Stimulated activated CD8-positive, alpha-beta memory T cell treated with anti-CD3 and anti-CD28 coated beads, Interleukin-12 subunit alpha, Interleukin-12 subunit beta, amount 100 ng/mL, for 4 hours (primary cell): ENCODE data around the gene CCDC91.
"Not testable (repeated sequence)": the region's sequence is repeated elsewhere in the genome, so short reads cannot be mapped to it uniquely, and the experiment has no call there.

ENCODE experiments used
- DNase-seq: peaks from one replicate; pipeline ENCODE4 v3.0.0-alpha.2; 2020; ENCODE audit warnings: low read depth

Gene CCDC91

DNA sequence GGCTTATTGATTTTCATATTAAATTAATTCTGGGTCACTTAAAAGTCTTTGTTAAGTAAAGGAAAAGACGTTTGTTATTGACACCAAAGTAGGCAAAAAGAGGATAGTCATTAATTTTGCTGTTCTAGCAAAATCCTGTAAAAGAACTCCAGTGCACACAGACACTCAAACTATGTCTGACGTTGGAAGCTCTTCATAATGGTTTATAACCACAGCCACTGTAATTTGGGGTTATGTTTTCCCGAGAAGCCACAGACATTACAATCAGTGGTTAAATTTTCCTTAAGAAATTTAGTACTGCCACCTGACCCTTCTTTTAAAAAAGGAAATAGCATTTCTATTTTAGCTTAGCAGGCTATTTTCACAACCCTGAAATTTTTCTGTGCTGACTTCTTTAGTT lies 267.5 kb downstream of the CCDC91 start:
- no peak for DNase-seq

- no peak for DNase-seq
Observed at GRCh38 chr12:28459481-28459880, 269.2 kb downstream of the CCDC91 start.

DNA sequence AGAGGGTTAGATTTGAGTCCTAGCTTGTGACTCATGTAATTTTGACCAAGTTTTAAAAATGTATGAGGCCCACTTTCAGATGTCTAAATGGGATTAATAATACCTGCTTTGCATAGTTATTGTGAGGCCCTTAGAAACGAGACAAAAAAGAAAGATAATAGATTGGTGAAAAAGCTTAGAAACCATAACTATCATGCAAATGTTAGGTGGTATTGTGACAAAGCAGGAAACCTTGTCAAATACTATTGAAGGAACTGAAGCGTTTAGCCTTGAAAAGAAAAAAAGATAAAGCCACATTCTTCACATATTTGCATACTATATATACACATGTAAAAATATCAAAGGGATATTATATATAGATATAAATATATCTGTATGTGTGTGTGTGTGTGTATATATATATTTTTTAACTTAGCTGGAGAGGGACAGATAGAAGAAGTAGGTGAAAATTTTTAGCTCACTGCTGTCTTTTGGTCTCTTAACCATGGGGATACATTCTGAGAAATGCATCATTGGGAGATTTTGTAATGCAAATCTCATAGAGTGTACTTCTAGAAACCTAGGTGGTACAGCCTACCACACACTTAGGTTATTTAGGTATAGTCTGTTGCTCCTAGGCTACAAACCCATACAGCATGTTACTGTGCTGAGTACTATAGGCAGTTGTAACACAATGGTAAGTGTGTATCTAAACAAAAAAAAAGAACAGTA lies 270.3 kb downstream of the CCDC91 start:
- no peak for DNase-seq

DNA sequence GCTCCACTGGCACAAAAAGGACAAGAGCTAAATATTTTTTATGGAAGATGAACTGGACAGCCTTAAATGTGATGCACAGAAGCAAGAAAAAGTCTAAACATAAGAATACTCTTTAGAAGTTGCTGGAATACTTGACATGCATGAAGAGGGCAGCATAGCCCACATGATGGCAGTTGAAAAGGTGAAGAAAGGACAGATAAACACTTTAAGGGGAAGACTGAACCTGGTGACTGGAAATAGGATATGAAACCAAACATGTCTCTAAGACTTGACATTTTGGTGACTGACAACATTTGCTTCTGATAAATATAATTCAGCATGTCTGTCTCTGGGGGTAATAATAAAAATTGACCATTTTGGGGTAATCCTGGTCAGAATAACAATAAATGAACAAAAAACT lies 273.1 kb downstream of the CCDC91 start:
- DNase-seq = no peak

DNA sequence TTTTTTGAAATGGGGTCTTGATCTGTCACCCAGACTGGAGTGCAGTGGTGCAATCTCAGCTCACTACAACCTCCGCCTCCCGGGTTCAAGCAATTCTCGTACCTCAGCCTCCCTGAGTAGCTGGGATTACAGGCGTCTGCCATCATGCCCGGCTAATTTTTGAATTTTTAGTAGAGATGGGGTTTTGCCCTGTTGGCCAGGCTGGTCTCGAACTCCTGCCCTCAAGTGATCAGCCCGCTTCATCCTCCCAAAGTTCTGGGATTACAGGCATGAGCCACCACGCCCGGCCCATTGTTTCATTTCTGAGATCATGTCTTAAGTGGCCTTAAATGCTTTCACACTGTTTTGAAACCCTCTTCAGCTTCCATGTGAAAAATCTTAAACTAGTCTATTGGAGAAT lies 281.5 kb downstream of the CCDC91 start:
- not testable (repeated sequence) for DNase-seq

DNA sequence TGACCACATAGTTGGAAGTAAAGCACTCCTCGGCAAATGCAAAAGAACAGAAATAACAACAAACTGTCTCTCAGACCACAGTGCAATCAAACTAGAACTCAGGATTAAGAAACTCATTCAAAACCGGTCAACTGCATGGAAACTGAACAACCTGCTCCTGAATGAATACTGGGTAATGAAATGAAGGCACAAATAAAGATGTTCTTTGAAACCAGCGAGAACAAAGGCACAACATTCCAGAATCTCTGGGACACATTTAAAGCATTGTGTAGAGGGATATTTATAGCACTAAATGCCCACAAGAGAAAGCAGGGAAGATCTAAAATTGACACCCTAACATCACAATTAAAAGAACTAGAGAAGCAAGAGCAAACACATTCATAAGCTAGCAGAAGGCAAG lies 285.9 kb downstream of the CCDC91 start:
- not testable (repeated sequence) for DNase-seq

- not testable (repeated sequence) for DNase-seq
Observed at GRCh38 chr12:28479097-28479496, 288.8 kb downstream of the CCDC91 start.

DNA sequence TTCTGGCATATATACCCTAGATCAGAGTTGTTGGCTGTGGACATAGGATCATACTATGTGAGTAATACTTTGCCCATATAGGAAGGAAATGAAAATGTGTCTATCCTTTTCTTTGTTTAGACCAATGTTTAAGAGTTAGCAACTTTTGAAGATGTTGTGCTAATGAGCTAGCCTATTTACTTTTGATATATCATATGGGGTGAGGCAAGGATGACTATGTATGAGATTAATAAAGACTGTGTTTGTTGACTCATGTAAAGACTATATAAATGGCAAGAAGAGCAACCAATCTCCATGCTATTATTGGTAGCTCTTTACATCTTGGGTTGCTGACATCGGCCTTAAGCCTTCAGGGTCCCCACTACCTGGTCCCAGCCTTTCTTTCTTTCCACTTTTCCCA lies 289.4 kb downstream of the CCDC91 start:
- DNase-seq = no peak

DNA sequence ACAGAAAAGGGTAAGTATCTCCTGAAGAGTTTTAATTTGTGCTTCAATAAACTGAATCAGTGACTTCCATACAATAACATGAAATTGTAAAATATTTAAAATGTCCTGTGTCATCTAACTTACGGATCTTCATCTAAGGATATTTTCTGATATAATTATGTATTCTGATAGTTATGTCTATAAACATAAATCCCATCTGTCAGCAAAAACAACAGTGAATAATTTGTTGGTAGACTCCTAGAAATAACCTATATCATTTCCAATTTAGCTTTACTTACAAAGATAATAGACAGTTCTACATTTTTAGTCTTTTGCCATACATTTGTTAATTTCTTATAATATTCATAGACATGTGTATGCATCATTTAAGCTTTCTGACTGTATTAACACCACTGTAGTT lies 293.9 kb downstream of the CCDC91 start:
- DNase-seq = no peak

- no peak for DNase-seq
Observed at GRCh38 chr12:28486521-28486920, 296.3 kb downstream of the CCDC91 start.

GRCh38 chr12:28489246-28489645 lies 299.0 kb downstream of the CCDC91 start:
- no peak for DNase-seq

GRCh38 chr12:28497889-28498411 lies 307.7 kb downstream of the CCDC91 start:
- DNase-seq = no peak

DNA sequence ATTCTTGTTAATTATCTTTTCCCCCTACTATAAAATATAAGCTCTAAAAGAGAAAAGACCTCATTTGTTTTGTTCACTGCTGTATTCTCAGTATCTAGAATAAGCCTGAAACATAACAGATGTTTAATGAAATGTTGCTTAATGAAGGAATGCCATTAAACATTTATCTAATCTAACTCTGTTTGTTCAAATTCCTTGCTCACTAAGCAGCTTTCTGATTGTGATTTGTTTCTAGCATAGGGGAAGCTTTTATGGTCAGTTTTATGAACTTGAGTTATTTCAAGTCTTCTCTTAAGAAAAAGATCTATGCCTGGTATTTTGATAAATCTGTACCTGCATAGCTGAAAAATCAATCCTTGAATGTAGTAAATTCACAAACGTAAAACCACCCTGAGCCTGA lies 308.6 kb downstream of the CCDC91 start:
- DNase-seq = no peak

- DNase-seq = no peak
Observed at GRCh38 chr12:28500373-28501024, 310.2 kb downstream of the CCDC91 start.

GRCh38 chr12:28506271-28506670 lies 316.0 kb downstream of the CCDC91 start:
- no peak for DNase-seq

GRCh38 chr12:28507033-28507432 lies 316.8 kb downstream of the CCDC91 start:
- DNase-seq = no peak

GRCh38 chr12:28507867-28508266 lies 317.6 kb downstream of the CCDC91 start:
- no peak for DNase-seq

- no peak for DNase-seq
Observed at GRCh38 chr12:28512406-28512805, 322.1 kb downstream of the CCDC91 start.

DNA sequence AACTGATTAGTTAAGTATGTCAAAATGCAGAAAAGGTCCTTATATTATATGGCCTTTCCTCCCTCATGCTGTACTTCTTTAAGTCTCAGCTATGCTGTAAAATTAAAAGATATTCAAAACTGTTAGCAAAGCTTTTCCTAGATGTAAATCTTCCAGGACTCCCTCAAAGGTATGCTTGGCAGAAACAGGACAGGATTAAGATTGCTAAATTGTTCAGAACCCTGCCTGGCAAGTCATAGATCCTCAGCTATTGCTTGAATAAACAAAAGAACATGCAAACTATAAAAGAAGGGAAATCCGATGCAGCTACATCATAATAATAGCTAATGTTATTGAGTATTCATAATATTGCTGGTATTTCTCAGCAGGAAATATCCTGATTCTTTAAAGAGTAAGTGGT lies 322.6 kb downstream of the CCDC91 start:
- no peak for DNase-seq

DNA sequence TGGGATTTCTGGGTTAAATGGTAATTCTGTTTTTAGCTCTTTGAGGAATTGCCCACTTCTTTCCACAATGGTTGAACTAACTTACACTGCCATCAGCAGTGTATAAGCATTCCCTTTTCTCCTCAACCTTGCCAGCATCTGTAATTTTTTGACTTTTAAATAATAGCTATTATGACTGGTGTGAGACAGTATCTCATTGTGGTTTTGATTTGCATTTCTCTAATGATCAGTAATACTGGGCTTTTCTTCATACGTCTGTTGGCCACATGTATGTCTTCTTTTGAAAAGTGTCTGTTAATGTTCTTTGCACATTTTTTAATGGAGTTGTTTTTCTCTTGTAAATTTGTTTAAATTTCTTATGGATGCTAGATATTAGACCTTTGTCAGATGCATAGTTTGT lies 323.7 kb downstream of the CCDC91 start:
- no peak for DNase-seq

GRCh38 chr12:28517101-28517500 lies 326.8 kb downstream of the CCDC91 start:
- DNase-seq = no peak

DNA sequence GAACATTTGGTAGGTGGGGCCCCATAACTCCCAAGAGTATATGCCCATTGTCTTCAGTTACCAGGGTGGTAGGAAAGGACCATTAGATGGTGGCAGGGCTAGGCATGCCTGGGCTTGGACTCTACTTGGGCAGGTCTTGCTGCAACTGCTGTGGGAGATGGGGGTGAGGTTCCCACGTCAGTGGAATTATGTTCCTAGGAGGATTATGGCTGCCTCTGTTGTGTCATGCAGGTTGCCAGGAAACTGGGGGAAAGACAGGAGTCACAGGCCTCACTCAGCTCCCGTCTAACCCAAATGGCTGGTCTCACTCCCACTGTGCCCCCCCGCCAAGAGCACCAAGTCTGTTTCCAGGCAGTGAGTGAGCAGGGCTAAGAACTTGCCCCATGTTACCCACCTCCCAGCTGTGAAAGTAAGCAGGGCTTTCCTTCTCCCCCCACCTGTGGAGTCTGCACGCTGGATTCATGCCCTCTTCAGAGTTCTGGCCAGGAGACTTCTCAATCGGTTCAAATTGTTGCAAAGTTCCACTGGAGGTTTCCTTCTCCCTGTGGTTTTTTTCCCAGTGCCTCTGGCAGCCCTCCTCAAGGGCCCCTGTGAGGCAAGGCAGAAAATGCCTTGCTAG lies 337.5 kb downstream of the CCDC91 start:
- DNase-seq = no peak

GRCh38 chr12:28535216-28535615 lies 345.0 kb downstream of the CCDC91 start:
- DNase-seq = no peak
